Gastrocnemius medialis (tissue), 4 donors: Measurements from ENCODE around the gene THSD7B.

Source experiments
- CTCF ChIP-seq, 5 experiments: fragments of 450-650 bp in 3 of 5; fragments of 200-600 bp in 2 of 5; sonication (generic) in 2 of 5; IDR thresholded peaks in 4 of 5; conservative IDR thresholded peaks in 1 of 5; 1 replicate in 4 of 5; 2 replicates in 1 of 5; pipeline ENCODE4 v1.5.1; 2016 to 2019; ENCODE audit warnings: antibody characterized with exemption in 5 of 5, mild to moderate bottlenecking in 3 of 5, moderate library complexity in 3 of 5
- POLR2A ChIP-seq, 2 donors: fragments of 450-650 bp; IDR thresholded peaks; one replicate each; pipeline ENCODE4 v1.6.1; 2017; ENCODE audit warnings: antibody characterized with exemption in 2 of 2, mild to moderate bottlenecking in 2 of 2, moderate library complexity in 2 of 2

DNA sequence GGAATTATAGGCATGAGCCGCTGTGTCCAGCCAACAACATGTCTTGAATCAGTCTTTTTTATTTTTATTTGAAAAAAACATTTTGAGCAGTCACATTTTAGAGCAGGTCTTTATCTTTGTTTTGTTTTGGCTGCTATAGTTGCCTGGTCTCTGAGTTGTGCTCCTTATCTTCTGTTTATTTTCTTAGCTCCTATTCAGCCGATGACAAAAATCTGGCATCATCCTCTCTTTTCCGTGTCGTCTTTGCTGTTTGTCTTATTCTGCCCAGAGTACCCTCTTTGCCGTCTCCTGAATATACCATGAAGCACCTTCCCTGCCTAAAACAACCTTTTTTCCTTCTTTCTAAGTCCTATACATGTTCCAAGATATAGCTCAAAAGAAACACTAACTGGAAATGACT lies 201.1 kb downstream of the THSD7B start:
- TF ChIP-seq POLR2A (IDR thresholded peaks at IDR 0.05) (no peak), CTCF (IDR thresholded peaks at IDR 0.05 in 4 of 5, conservative IDR thresholded peaks at IDR 0.05 in 1 of 5) (no peak)
